ENCODE results near the gene FCER2. TPM values are rescaled to one million over a fixed set of nuclear protein-coding genes. Genes with fewer than 3 reads are reported as not detected.

The FCER2 gene
- total and polyA plus RNA-seq, 11 donors, result 0.06 to 1.5 (median 0.23) TPM; not detected in 6

DNA sequence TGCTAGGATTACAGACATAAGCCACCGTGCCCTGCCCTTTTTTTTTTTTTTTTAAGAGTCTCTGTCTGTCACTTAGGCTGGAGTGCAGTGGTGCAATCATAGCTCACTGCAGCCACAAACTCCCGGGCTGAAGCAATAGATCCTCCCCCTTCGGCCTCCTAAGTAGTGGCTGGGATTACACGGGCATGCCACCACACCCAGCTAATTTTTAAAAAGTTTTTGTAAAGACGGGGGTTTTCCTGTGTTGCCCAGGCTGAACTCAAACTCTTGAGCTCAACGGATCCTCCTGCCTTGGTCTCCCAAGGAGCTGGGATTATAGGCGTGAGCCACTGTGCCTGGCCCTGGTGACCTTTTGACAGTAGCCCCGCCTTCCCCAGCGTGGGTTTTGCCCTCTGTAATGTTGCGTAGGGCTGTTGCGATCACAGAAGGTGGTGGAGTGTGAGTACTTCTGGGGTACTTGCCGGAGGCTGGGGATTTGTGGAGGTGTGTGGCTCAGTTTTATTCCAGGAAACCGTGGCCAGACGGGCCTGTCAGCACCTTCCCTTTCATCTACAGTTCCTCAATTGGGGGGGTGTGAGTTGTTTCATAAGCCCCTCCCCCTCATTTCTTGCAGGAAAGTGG lies 44.7 kb downstream of the FCER2 start:
- intact Hi-C loops (cut with DNase I), result loop anchor here in 3 of 10 donors (10.0 kb wide), 3 partner anchors 138 to 248 kb away; partner anchors contain the start of gene MAP2K7 (in 1 of the 3)
- no peaks in the 10 kb centered on the region for H3K9me3 ChIP-seq
- TF ChIP-seq POLR2A (IDR thresholded peaks at IDR 0.05) (no peak), CTCF (IDR thresholded peaks at IDR 0.05) (no peak)
- H3K27me3 ChIP-seq, result peaks cover 0 to 13% (median 0%) of the 10 kb centered on the region in 9 donors
- H3K36me3 ChIP-seq, result no peaks in the 10 kb centered on the region
- DNase-seq (no peak), ATAC-seq (peak in 2 of 4 donors; percentile 46 to 70)
- H3K4me3 ChIP-seq, result no peak overlapping the region
- H3K4me1 ChIP-seq, result peaks cover 0 to 31% (median 0%) of the 10 kb centered on the region in 12 donors
- peak overlapping the region in 1 of 12 donors; percentile 56 for H3K27ac ChIP-seq
- 37 to 43% (median 39%) methylated on average over 11 to 14 of the region's 14 CpGs for WGBS, 4 donors

GRCh38 chr19:7655581-7655980 lies 46.4 kb downstream of the FCER2 start:
- no peaks in the 10 kb centered on the region for H3K36me3 ChIP-seq
- no peaks in the 10 kb centered on the region for H3K9me3 ChIP-seq
- H3K4me3 ChIP-seq, result no peak overlapping the region
- ATAC-seq, result no peak
- DNase-seq, result no peak
- 54 to 61% (median 58%) methylated on average over 8 of the region's 8 CpGs for WGBS, 4 donors
- TF ChIP-seq CTCF (IDR thresholded peaks at IDR 0.05) (no peak), POLR2A (IDR thresholded peaks at IDR 0.05) (no peak)
- intact Hi-C loops (cut with DNase I), result loop anchor here in 3 of 10 donors (10.0 kb wide), 3 partner anchors 139 to 249 kb away; partner anchors contain the start of gene MAP2K7 (in 1 of the 3)
- no peak overlapping the region for H3K27ac ChIP-seq
- H3K27me3 ChIP-seq, result peaks cover 0 to 6% (median 0%) of the 10 kb centered on the region in 9 donors
- H3K4me1 ChIP-seq, result peaks cover 0 to 33% (median 0%) of the 10 kb centered on the region in 12 donors

- no peak for TF ChIP-seq POLR2A (IDR thresholded peaks at IDR 0.05)
- TF ChIP-seq CTCF (IDR thresholded peaks at IDR 0.05), result no peak
- ATAC-seq (no peak), DNase-seq (no peak)
- no peaks in the 10 kb centered on the region for H3K9me3 ChIP-seq
- 60 to 72% (median 64%) methylated on average over 8 of the region's 8 CpGs for WGBS, 4 donors
- intact Hi-C loops (cut with DNase I), result loop anchor here in 7 of 10 donors (5.0 to 10.0 kb wide), 6 partner anchors 140 to 598 kb away; partner anchors contain the start of gene MAP2K7 (in 1 of the 7)
- H3K27me3 ChIP-seq, result peaks cover 0 to 6% (median 0%) of the 10 kb centered on the region in 9 donors
- H3K27ac ChIP-seq, result no peak overlapping the region
- peaks cover 0 to 33% (median 0%) of the 10 kb centered on the region in 12 donors for H3K4me1 ChIP-seq
- no peak overlapping the region for H3K4me3 ChIP-seq
- H3K36me3 ChIP-seq, result no peaks in the 10 kb centered on the region
Observed at GRCh38 chr19:7654401-7654800, 47.5 kb downstream of the FCER2 start.

DNA sequence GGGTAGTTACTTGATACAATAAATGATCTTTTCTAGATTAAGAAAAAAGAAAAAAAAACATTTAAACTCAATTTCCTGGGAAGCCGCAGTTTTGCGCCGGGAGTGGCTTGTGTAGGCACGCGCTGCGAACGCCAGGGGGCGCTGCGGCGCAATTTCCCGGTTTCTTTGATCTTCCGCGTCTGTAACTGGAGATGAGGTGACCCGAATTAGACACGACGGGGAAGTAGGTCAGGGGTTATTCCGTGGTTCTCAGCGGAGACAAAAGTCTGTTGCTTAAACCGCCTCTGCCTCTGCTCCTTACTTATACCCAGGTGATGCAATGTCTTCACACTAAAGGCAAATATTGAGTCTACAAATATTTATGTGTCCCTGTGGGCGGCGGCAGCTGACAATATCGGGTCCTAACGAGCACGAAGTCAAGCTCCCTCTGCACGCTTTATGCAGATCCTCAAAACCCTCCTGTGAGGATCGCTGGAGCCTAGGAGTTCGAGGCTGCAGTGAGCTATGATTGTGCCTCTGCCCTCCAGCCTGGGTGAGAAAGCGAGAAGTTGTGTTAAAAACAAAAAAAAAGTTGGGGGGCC lies 49.8 kb downstream of the FCER2 start:
- ATAC-seq (peak; percentile 58 to 88 (median 82)), DNase-seq (peak; percentile 74 to 92 (median 80))
- 4 to 7% (median 5%) methylated on average over 28 of the region's 28 CpGs for WGBS, 4 donors
- TF ChIP-seq CTCF (IDR thresholded peaks at IDR 0.05), result peak; percentile 96 to 99 (median 98)
- TF ChIP-seq POLR2A (IDR thresholded peaks at IDR 0.05), result no peak
- Histone ChIP-seq H3K36me3 (peaks cover 0 to 2% (median 0%) of the 10 kb centered on the region in 9 donors), H3K27ac (peak overlapping the region in 2 of 12 donors; percentile 23 to 51), H3K4me3 (peak overlapping the region in 9 of 12 donors; percentile 16 to 42 (median 25)), H3K4me1 (peaks cover 0 to 18% (median 0%) of the 10 kb centered on the region in 12 donors), H3K27me3 (peaks cover 0 to 6% (median 0%) of the 10 kb centered on the region in 9 donors), H3K9me3 (no peaks in the 10 kb centered on the region)
- intact Hi-C loops (cut with DNase I), result loop anchor here in 8 of 10 donors (1.0 to 10.0 kb wide), 9 partner anchors 27 to 600 kb away; partner anchors contain the start of genes TRAPPC5 (in 3 of the 8) and MAP2K7 (in 1 of the 8)

Measured in heart left ventricle (tissue), 16 donors.